Heart right ventricle (tissue), 16 donors: ENCODE results near the gene NPEPL1. TPM values are rescaled to one million over a fixed set of nuclear protein-coding genes. Genes with fewer than 3 reads are reported as not detected.
A peak's percentile ranks its signal among the peaks of the same experiment; 100 is the strongest.

Source experiments
- ATAC-seq, 8 donors: fragments of 200-7000 bp; cut with Tn5 transposase; one replicate each; pipeline ENCODE4 v1.9.1; 2020; ENCODE audit warnings: mild to moderate bottlenecking in 8 of 8, moderate library complexity in 8 of 8, moderate number of reproducible peaks in 1 of 8
- DNase-seq, 2 donors: peaks; one replicate each; pipeline ENCODE4 v3.0.0-alpha.2; 2020
- H3K27ac ChIP-seq, 10 donors: fragments of 200-600 bp; sonication (generic) in 2 of 10; one replicate each; pipeline versions ENCODE4 v1.5.0 to v1.8.0; 2020 to 2022; ENCODE audit warnings: mild to moderate bottlenecking in 3 of 10
- H3K27me3 ChIP-seq, 7 donors: fragments of 200-600 bp; one replicate each; pipeline ENCODE4 v1.8.0; 2021 to 2022; ENCODE audit warnings: mild to moderate bottlenecking in 2 of 7
- H3K36me3 ChIP-seq, 9 donors: fragments of 200-600 bp; sonication (generic) in 1 of 9; one replicate each; pipeline versions ENCODE4 v1.5.0 to v1.8.0; 2020 to 2022; ENCODE audit warnings: mild to moderate bottlenecking in 2 of 9
- H3K4me1 ChIP-seq, 9 donors: fragments of 200-600 bp; sonication (generic) in 1 of 9; one replicate each; pipeline versions ENCODE4 v1.5.0 to v1.8.0; 2020 to 2022; ENCODE audit warnings: mild to moderate bottlenecking in 4 of 9
- H3K4me3 ChIP-seq, 10 donors: fragments of 200-600 bp; sonication (generic) in 2 of 10; one replicate each; pipeline versions ENCODE4 v1.5.0 to v1.8.0; 2020 to 2022; ENCODE audit warnings: mild to moderate bottlenecking in 7 of 10, moderate library complexity in 2 of 10
- H3K9me3 ChIP-seq, 11 donors: fragments of 200-600 bp in 10 of 11; sonication (generic) in 2 of 11; one replicate each; pipeline versions ENCODE4 v1.5.0 to v1.8.0; 2013 to 2022; ENCODE audit warnings: mild to moderate bottlenecking in 2 of 11, control low read depth in 1 of 11, moderate library complexity in 1 of 11
- WGBS, 2 donors: extraction: QIAGEN DNeasy Blood & Tissue Kit; methylation state at CpG; one replicate each; pipeline ENCODE4 v1.1.7; 2013; ENCODE audit warnings: inconsistent platforms in 1 of 2; 5-methylcytosine and 5-hydroxymethylcytosine counted together
- intact Hi-C, 10 donors: fragments of 100-400 bp; cut with DNase I; formaldehyde crosslinking; loops; one replicate each; pipeline versions ENCODE4 v1.11.1 to v1.14.2; 2022
- polyA plus RNA-seq, 2 donors: library from polyadenylated mRNA; stranded (reverse); fragments of 200-250 nt; gene quantifications; one replicate each; pipeline ENCODE4 v1.2.3, GENCODE V29; 2013
- total RNA-seq, 10 donors: library from RNA; stranded (reverse); fragmentation: NEBNext Ultra II Directional in 3 of 10; extraction: Animal tissue kit (Norgen Biotek cat#: 25700) in 3 of 10; gene quantifications; one replicate each; pipeline versions ENCODE4 v1.2.1 to v1.2.4, GENCODE V29; 2021 to 2023
- TF ChIP-seq, protein P1 (sequence below), 9 donors: fragments of 200-600 bp; sonication (generic) in 2 of 9; IDR thresholded peaks; one replicate each; pipeline versions ENCODE4 v1.5.0 to v1.8.0; 2021 to 2022; ENCODE audit warnings: antibody characterized with exemption in 9 of 9, mild to moderate bottlenecking in 5 of 9, moderate library complexity in 1 of 9
- donor health status: Arrhythmogenic right ventricular cardiomyopathy.
- donor health status: ischemic (EF 13 %, LVEDD 7.1; RV severe dilation, severe dysfunction).
- donor health status: healthy with polysubstance abuse.
- donor health status: DM: no; HTN: yes; CAD: no.
- donor health status: DM: no; HTN: no; CAD: no.
- donor health status: ischemic (EF 25% LVEDD 6.9; RV normal size, moderate dysfunction).
- donor health status: ischemic (EF 25% LVEDD 5.7; RV mildly dilated, moderate dysfunction).
- donor health status: healthy.
- donor health status: DM: yes; HTN: yes; CAD: no.
- donor health status: Ischemic cardiomyopathy.
- donor health status: ischemic (EF 35%, LVEDD 5.7; RV mildly dilated, moderate dysfunction).
- donor health status: nonischemic (EF 11% LVEDD 7.7; RV severe dilation, severe dysfunction).
- donor health status: DM: yes; HTN: yes; CAD: no.
- donor health status: PGD.
- donor health status: ischemic (EF 29% LVEDD 5.4; RV normal size, mild dysfunction).
- donor health status: nonischemic (EF 23%, LVEDD 6.1; RV moderate dilation, normal function).

The NPEPL1 gene
- total and polyA plus RNA-seq, 12 donors = 16.7 to 46.7 (median 29.9) TPM

GRCh38 chr20:58708246-58708931, 15.8 kb downstream of the NPEPL1 start:
- Histone ChIP-seq H3K27me3 (no peaks in the 10 kb centered on the region), H3K9me3 (no peaks in the 10 kb centered on the region), H3K27ac (no peak overlapping the region), H3K4me1 (no peaks in the 10 kb centered on the region), H3K36me3 (peaks cover 0 to 67% (median 8%) of the 10 kb centered on the region in 9 donors), H3K4me3 (no peak overlapping the region)
- 91 to 93% methylated on average over 28 of the region's 28 CpGs for WGBS, 2 donors
- intact Hi-C loops = no loop called here
- no peak for DNase-seq
- TF ChIP-seq, protein P1, sequence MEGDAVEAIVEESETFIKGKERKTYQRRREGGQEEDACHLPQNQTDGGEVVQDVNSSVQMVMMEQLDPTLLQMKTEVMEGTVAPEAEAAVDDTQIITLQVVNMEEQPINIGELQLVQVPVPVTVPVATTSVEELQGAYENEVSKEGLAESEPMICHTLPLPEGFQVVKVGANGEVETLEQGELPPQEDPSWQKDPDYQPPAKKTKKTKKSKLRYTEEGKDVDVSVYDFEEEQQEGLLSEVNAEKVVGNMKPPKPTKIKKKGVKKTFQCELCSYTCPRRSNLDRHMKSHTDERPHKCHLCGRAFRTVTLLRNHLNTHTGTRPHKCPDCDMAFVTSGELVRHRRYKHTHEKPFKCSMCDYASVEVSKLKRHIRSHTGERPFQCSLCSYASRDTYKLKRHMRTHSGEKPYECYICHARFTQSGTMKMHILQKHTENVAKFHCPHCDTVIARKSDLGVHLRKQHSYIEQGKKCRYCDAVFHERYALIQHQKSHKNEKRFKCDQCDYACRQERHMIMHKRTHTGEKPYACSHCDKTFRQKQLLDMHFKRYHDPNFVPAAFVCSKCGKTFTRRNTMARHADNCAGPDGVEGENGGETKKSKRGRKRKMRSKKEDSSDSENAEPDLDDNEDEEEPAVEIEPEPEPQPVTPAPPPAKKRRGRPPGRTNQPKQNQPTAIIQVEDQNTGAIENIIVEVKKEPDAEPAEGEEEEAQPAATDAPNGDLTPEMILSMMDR (IDR thresholded peaks at IDR 0.05) = no peak
- ATAC-seq = peak in 1 of 8 donors; percentile 18

DNA sequence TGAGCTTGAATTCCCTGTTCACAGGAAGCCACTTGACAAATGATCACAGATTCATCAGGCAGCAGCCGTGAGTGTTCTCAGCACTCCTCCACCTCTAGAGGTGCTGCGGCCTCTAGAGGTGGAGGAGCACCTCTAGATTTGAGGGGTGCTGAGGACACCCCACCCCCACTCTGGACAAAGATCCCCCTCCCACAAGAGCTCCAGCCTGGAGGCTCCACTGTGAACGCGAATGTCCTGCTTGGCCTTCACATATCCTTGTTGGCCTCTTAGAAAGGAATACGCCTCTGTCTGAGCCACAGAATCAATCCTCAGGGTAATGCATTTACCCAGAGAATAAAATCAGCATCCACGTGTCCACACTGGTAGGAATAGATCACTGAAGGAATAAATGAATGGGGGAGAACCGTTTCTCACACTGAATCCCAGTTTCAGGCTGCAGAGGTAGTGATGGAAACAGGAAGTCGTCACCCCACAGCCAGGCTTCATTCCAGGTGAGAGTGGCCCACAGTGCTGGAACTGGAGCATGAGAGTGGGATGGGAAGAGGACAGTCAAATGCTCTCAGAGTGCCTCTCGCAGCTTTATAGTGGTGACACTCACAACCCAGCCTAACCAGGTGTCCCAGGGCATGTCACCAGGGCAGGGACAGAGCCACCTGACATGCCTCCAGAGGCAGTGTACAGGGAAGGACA, 16.6 kb downstream of the NPEPL1 start:
- no peak for DNase-seq
- H3K36me3 ChIP-seq = peaks cover 0 to 64% (median 2%) of the 10 kb centered on the region in 9 donors

GRCh38 chr20:58709703-58710039, 17.1 kb downstream of the NPEPL1 start:
- no peak overlapping the region for H3K27ac ChIP-seq
- WGBS, 2 donors = 84 to 90% methylated on average over 4 of the region's 4 CpGs
- H3K4me3 ChIP-seq = no peak overlapping the region
- TF ChIP-seq, protein P1 (IDR thresholded peaks at IDR 0.05) = no peak
- no peaks in the 10 kb centered on the region for H3K9me3 ChIP-seq
- intact Hi-C loops = no loop called here
- DNase-seq (no peak), ATAC-seq (no peak)
- H3K4me1 ChIP-seq = no peaks in the 10 kb centered on the region
- H3K36me3 ChIP-seq = peaks cover 0 to 64% (median 0%) of the 10 kb centered on the region in 9 donors
- H3K27me3 ChIP-seq = no peaks in the 10 kb centered on the region

More for the DNA sequence above, 16.6 kb downstream of the NPEPL1 start:
- no peak overlapping the region for H3K27ac ChIP-seq
- 86 to 89% methylated on average over 9 of the region's 9 CpGs for WGBS, 2 donors
- H3K4me3 ChIP-seq = no peak overlapping the region
- no peaks in the 10 kb centered on the region for H3K27me3 ChIP-seq
- no peak for ATAC-seq
- TF ChIP-seq, protein P1 (IDR thresholded peaks at IDR 0.05) = no peak
- H3K9me3 ChIP-seq = no peaks in the 10 kb centered on the region
- intact Hi-C loops = no loop called here
- no peaks in the 10 kb centered on the region for H3K4me1 ChIP-seq

DNA sequence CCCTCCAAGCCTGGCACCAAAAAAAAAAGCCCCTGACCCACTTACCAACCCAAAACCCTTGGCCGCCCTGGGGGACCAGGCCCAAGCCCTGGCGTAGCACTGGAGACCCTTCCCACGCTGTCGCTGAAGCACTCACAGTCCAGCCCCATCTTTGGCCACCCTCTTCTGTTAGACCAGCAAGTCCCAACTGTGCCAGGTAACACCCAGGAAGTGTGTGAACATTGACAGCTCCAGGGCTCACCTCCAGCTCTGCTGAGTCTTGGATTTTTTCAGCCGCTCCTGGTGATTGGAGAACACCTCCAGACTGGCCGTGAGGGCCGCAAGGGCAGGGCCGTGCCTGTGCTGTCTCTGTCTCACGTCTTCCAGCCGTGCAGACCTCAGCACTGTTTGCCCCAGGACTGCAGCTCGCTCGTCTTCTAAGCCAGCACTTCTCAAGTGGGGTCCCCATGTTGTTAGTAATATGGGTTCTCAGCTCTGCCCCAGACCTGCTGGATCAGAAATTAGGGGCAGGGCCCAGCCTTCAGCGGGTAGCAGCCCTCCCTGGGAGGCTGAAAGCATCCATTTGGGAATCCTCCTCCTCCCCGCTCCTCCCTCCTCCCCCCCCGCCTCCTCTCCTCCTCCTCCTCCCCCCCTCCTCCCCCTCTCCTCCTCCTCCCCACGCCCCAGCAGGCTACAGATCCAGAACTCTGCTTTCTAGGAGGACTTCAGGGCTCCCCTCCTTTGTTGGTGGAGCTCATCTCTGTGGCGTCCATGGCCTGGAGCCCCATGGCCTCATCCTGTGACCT, 18.1 kb downstream of the NPEPL1 start:
- intact Hi-C loops = no loop called here
- Histone ChIP-seq H3K27me3 (no peaks in the 10 kb centered on the region), H3K9me3 (no peaks in the 10 kb centered on the region), H3K27ac (no peak overlapping the region), H3K4me1 (no peaks in the 10 kb centered on the region), H3K36me3 (peaks cover 0 to 63% (median 0%) of the 10 kb centered on the region in 9 donors), H3K4me3 (no peak overlapping the region)
- 86 to 90% methylated on average over 15 to 16 of the region's 17 CpGs for WGBS, 2 donors
- no peak for ATAC-seq
- TF ChIP-seq, protein P1 (IDR thresholded peaks at IDR 0.05) = no peak
- no peak for DNase-seq
